SIG-M5 treated with dmso at 0.1 percent for 504 hours (cell line): ENCODE measurements around the gene OSER1.
"Not testable (repeated sequence)": the region's sequence is repeated elsewhere in the genome, so short reads cannot be mapped to it uniquely, and the experiment has no call there.

ENCODE experiments used
- DNase-seq: peaks from one replicate; lab custom pipeline; 2025; ENCODE audit not compliant: unreplicated experiment; lab: John Stamatoyannopoulos, UW

OSER1 gene

DNA sequence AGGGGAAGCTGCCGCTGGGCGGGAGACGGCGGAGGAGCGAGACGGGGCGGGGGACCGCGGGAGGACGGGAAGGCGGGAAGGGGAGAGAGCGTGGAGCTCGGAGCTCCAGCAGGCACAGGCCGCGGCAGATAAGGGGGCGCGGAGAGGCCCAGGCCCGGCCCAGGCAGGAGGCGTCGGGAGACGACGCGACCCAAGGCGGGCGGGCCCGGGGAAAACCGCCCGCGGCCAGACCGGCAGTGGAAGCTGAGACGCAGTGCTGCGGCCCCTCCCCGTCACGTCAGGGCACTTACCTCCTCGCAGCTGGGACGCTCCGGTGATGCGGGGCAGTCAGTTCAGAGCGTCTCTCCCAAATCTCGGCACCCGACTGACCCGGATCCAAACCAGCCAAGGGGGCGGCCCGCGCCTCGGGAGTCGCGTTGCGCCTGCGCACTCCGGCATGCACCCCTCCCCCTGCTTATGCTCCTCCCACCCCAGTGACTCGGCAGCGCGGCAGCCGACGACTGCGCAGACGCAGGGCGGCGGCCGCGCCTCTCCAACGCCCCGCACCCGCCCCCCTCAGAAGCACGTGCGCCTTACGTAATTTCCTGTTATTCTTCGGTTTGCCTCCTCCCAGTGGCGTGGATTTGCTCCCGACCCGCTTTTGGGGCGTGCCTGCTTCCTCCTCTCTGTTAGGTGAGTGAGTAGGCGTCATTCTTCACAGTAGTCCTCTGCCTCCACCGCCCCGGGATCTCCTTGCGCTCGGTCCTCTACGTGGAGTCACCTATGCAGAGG is at the start of gene OSER1:
OSER1 (minus strand) TSS at position 366 of the 771 bp plus-strand sequence. CDS start 3,814 bp downstream, outside the sequence.
- peak; percentile 98 for DNase-seq

DNA sequence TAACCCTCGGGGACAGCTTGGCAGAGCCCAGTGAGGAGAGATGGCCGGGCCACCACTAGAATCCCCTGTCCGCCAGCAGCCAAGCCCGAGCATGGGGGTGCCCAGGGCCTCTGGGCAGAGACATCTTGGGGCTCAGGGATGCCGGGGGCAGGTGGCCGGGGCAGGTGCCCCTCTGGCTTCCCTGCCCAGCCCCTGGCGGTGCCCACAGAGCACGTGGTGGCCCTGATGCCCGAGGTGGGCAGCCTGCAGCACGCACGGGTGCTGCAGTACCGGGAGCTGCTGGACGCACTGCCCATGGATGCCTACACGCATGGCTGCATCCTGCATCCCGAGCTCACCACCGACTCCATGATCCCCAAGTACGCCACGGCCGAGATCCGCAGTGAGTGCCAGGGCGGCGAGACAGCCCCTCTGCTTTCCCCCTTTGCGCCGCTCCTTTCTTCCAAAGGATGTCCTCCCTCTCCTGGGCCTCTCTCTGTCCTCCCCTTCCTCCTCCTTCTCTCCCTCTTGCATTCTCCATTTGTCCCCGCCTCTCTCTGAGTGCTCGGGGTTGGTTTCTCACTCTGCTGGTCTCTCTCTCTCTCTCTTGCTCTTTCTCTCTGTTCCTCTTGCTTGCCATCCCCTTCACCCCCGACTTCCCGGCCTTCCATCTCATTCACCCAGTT is 47.8 kb upstream of the OSER1 start:
- DNase-seq, result no peak

DNA sequence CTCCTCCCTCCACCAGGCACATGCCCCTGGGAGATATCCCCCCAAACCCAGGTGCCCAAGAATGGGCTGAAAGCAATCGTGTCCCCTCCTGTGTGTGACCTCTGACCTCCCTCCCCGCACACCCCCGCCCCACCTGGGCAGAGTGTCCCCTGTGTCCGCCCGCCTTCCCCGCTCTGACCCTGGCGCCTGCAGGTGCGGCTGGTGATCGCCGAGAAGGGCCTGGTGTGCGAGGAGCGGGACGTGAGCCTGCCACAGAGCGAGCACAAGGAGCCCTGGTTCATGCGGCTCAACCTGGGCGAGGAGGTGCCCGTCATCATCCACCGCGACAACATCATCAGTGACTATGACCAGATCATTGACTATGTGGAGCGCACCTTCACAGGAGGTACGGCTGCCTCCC is 46.4 kb upstream of the OSER1 start:
- DNase-seq, result no peak

DNA sequence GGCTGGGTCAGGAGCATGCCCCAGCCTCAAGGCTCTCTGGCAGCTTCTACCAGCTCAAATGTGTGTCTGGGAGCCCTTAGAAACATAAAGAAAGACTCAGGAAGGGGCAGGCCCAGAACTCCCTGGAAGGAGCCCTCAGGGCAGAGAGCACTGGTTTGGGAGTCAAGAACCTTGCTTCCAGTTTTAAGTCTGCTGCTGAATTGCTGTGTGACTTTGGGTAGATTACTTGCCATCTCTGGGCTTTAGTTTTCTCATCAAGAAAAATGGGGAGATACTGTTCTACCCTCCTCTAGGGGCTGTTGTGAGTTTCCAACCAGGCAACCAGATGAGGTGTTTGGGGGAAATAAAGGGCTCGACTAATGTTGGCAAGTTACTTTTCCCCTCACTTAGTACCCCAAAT is 45.4 kb upstream of the OSER1 start:
- no peak for DNase-seq

DNA sequence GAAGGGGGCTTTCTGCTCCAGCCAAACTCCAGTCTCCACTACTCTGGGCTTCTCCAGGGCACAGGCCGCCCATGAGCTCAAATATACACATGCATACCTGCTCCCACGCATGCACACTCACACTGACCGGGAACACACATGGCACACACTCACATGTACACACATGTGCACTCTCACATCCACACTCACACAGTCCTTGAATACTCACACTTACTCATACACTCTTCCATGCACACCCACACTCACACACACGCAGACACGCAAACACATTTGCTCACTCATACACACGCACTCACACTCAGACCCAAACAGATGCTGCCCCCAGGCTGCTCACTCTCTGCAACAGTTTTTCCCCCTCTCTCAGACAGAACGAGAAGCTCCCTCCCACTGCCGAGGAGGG is 43.5 kb upstream of the OSER1 start:
- no peak for DNase-seq

DNA sequence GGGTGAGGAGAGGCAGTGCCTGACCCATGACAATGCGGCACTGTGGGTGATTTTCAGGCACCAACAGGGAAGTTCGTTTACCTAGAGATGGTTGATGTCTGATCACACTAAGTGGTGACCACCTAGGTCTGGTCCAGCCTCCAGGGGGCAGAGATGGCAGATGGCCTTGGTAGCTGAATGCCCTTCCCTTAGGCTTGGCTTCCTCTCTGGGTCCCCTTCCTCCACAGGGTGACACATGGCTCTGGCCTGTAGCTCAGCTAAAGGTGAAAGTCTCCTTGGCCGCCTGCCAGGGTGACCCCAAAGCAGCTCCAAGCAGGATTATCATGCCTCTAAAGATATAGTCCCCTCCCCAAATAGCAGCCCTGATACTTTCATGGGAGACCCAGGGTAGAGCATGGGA is 43.0 kb upstream of the OSER1 start:
- no peak for DNase-seq

DNA sequence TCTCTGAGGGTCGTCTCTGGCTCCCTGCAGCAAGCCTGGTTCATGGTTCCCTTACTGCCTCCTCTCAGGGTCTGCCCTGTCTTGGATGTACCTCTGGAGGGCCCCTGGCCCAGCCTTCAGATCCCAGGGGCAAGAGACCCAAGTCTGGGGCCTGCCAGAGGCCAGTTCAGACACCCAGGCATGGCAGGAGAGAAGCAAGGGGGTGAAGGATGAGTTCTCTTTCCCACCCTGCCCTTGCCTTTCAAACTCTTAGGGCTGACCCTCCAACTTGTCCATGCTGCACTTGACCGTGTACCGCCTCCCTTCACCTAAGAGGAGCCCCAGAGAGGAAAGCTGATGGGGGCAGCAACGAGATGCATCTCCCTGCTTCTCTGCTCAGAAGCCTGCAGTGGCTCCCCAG is 40.7 kb upstream of the OSER1 start:
- no peak for DNase-seq

DNA sequence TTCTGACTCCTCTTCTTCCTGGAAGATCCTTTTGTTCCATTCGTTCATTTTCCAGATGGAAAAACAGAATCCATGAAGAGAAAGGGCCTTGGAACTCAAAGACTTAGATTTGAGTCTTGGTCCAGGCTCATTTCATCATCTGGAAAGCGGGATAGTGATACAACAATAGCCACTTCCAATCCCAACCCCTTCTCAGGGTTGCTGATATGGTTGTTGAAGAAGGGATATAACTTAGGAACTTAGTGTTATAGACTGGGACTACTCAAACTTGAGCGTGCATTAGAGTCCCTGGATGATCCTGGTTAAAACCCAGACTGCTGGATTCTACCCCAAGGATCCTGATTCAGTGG is 37.8 kb upstream of the OSER1 start:
- no peak for DNase-seq

DNA sequence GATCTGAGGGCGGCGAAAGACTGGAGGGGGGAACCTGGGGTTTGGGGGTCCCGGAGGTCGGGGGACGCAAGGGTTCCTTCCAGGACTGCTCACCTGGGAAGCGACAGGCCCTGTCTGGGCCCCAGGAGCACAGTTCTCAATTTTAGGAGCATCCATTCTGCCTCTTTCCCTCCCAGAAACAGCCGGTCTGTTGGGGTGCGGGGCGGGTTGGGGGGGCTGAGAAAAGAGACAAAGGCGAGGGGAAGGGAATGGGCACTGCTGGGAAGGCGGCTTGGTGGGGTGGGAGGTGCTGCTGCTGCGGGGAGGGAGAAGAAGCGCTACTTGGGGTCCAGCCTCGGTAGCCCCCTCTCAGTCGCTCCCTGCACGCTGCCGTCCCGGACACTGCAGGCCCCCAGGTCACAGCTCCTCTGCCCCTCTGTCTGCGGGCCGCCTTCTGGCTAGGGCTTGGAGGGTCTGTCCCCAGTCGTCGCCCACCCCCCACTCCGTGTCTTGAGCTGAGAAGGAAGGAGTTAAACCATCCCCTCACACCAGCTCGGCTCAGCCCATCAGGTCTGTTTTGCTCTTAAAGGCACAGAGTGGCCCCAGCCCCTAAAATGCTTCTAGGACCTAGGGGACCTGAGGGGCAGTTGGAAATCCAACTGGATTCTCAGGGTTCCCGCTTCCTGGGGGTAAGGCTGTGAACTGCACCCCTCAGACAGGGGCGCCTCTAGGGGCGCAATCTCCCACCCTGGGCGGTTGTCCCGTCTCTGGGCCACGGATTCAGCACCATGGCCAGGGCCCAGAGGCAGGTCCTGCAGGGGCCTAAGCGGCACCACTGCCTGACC is 37.2 kb upstream of the OSER1 start:
- peak; percentile 21 for DNase-seq

DNA sequence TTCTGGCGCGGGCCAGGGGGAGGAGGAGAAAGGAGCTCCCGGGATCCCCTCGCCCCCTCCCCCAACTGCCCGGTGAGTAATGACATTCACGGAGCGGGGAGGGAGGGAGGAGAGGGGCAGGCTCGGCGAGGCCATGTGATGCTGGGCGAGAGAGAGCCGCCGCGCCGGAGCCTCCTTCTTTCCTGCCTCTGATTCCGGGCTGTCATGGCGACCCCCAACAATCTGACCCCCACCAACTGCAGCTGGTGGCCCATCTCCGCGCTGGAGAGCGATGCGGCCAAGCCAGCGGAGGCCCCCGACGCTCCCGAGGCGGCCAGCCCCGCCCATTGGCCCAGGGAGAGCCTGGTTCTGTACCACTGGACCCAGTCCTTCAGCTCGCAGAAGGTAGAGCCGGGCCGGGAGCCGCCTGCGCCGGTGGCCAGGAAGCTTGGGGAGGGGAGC is 36.6 kb upstream of the OSER1 start, which contains the start of gene GDAP1L1:
GDAP1L1 (plus strand) TSS at position 178 of the 441 bp plus-strand sequence; CDS start at position 205, 27 bp downstream.
- DNase-seq, result no peak

DNA sequence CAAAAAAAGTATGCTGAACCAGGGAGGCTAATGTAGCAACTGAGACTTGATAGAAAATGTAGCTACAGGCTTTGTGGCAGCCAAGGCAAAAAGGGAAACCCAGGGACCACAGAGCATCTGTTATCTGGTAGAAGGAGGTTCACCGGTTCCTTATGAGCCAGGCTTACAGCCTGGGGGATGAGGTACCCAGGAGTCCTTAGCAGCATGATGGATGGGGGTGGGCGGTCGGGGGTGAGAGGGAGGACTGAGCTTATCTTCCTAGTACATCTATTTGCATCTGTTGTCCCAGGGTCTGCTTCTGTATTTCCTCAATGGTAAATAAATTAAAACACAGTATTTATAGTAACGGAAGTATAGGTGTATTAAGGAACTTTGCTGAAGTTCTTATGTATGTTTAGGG is 35.4 kb upstream of the OSER1 start:
- no peak for DNase-seq

DNA sequence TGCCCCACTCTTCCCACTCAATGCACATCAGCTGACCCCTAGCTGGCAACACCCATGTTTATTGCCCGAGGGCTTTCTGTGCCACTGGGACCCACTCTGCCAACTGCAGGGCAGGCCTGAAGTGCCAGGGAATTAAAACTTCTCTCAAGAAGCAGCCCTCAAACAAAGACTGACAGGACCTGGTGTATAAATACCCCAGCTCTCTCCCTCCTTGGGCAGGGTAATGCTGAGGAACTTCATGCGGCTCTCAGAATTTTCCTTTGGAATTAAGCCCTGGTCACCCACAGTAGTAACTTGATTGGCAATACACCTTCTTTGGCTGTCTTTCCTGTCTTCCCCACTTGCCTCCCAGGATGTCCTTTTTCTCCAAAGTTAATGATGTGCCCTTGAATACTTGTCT is 31.2 kb upstream of the OSER1 start:
- no peak for DNase-seq

DNA sequence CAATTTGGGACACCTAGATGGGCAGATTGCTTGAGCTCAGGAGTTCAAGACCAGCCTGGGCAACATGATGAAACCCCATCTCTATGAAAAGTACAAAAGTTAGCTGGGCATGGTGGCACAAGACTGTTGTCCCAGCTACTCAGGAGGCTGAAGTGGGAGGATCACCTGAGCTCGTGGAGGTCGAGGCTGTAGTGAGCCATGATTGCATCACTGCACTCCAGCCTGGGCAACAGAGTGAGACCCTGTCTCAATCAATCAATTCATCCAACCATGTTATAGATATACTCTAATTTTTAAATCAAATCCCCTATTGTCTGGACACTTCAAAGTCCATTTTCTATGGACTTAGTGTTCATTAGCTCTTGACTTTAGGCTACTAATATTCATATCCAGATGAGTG is 26.3 kb upstream of the OSER1 start:
- not testable (repeated sequence) for DNase-seq

DNA sequence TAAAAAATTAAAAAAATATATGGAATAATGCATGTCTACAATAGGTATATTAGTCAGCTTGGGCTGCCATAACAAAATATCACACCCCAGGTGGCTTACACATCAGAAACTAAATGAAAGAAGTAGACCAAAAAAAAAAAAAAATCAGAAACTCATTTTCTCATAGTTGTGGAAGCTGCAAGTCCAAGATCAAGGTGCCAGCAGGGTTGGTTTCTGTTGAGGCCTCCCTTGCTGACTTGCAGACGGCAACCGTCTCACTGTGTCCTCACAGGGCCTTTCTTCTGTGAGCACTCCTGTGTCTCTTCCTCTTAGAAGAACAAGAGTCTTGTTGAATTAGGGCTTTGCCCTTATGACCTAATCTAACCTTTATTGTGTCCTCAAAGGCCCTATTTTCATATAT is 25.1 kb upstream of the OSER1 start:
- DNase-seq, result no peak

DNA sequence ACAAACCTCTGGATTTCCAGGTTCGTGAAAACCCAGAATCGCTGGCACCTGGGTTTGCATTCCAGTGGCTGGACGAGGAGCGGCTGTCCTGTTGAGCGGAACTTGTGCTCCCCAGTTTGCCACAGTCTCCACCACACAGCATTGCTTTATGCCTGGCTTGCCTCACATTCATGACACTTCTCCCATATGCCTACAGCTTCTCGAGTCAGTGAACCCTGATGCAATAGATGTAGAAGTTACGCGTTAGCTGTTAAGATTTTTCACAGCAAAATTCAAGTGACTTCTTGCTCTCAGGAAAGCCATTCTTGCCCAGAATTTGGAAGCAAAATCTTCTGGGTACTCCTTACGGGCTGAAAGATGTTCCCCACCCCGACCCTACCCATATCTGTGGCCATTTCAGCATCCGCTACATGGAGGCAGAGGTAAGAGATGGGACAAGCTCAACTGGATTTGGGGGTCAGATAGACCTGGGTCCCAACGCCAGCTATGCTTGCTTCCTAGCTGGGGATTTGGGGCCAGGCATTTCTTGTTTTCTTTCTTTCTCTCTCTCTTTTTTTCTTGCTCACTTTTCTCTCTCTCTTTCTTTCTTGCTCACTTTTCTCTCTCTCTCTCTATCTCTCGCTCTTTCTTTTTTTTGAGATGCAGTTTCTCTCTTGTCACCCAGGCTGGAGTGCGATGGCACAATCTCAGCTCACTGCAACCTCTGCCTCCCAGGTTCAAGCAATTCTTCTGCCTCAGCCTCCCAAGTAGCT is 24.2 kb upstream of the OSER1 start:
- DNase-seq, result no peak

DNA sequence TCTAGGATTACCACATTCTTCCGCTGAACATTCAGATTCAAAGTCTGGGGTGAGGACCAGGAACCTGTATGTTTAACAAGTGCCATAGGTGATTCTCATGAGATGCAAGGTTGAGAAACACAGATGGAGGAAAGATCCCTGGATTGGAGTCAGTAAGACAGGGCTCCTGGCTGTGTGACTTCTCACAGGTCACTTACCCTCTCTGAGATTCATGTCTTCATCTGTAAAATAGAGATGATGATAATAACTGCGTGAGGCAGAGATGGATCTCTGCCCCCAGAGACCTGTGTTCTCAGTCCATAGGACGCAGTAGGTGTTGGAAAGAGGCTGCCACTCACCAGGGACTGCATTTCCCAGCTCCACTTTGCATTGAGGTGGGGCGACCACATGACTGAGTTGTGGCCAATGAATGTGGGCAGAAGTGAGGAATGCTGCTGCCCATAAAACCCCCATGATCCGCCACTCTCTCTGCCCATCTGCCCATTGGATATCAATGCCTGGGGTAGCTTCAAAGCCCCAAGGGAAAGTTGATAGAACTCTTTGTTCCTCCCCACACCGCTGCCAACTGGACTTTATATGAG is 23.0 kb upstream of the OSER1 start:
- DNase-seq, result no peak

DNA sequence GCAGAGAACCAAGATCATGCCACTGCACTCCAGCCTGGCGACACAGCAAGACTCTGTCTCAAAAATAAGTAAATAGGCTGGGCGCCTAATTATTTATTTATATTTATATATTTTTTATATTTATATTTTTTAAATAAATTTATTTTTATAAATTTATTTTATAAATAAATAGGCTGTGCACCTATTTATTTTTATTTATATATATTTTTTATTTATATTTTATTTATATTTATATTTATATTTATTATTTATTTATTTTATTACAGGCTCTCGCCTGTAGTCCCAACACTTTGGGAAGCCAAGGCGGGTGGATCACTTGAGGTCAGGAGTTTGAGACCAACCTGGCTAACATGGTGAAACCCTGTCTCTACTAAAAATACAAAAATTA is 21.9 kb upstream of the OSER1 start:
- DNase-seq, result not testable (repeated sequence)

DNA sequence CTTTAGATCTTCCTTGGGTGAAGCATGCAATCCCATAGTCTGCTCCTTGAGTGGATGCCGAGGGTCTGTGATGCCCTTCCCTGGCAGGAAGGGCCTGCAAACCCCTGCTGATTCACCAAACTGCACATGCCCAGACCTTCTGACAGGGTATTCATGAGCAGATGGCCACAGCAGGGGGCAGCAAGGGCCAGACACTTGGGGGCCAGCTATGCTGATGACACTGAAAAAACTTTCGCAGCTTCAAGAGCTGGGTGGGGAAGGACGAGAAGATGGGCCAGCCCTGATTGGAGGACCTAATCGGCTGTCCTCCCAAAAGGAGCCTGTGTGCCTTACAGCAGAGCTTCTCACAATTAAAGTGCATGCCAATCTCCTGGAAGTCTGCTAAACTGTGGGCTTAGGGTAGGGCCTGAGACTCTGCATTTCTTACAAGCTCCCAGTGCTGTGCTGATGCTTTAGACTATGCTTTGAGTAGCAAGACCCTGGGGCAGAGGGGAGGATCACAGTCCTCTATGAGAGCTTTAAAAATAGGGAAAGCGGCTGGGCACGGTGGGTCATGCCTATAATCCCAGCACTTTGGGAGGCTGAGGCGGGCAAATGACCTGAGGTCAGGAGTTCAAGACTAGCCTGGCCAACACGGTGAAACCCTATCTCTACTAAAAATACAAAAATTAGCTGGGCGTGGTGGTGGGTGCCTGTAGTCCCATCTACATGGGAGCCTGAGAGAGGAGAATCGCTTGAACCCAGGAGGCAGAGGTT is 21.3 kb upstream of the OSER1 start:
- DNase-seq, result no peak

DNA sequence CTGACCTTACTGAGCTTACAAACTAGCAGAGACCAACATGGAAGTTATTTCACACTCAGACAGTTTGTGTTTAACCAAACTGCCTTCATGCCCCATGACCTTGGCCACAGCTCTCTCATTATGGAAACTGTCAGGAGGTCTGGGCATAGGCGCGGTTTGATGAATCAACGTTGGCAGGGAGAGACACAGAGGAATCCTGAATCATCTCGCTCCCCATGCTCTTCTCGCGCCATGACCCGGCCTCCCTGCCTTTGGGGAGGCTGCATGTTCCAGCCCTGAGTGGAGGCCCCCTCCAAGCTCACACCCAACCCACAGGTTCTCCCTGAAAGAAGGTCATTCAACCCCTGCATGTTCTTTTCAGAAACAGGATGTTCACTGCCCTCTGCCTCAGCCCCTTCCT is 20.6 kb upstream of the OSER1 start:
- DNase-seq, result no peak
